GM12878 (cell line): ENCODE measurements around the gene BCKDK. TPM values are rescaled to one million over a fixed set of nuclear protein-coding genes. Genes with fewer than 3 reads are reported as not detected.

Experiments
- ATAC-seq: fragments of 200-7000 bp; cut with Tn5 transposase; 3 replicates; pipeline ENCODE4 v1.9.1; 2020; ENCODE audit warnings: mild to moderate bottlenecking, moderate library complexity
- BruUV-seq: library from RNA; stranded (reverse); fragments of 400-500 nt; replicated peaks from 2 replicates; lab custom pipeline; 2021; lab: Mats Ljungman, UMichigan
- CTCF ChIA-PET: fragments of 300-600 bp; sonication (Branson Sonifier 250); formaldehyde crosslinking; extraction: SDS; loops from one replicate; lab custom pipeline; 2021; ENCODE audit warnings: inconsistent platforms; lab: Yijun Ruan, JAX
- POLR2A ChIA-PET: fragments of 350-600 bp; formaldehyde crosslinking; extraction: SDS; loops from one replicate; lab custom pipeline; 2021; ENCODE audit warnings: inconsistent platforms; lab: Charles Lee
- RAD21 ChIA-PET: fragments of 300-600 bp; sonication (Branson Sonifier 250); formaldehyde crosslinking; loops from one replicate; lab custom pipeline; 2023; ENCODE audit warnings: antibody characterized with exemption; ENCODE audit not compliant: unreplicated experiment; lab: Charles Lee
- SMC1A ChIA-PET: fragments of 300-600 bp; sonication (Branson Sonifier 250); formaldehyde crosslinking; loops from one replicate; lab custom pipeline; 2023; ENCODE audit not compliant: unreplicated experiment, uncharacterized antibody; lab: Charles Lee
- DNase-seq: peaks from one replicate; pipeline ENCODE4 v3.0.0-alpha.2; 2011; ENCODE audit warnings: low read depth, low spot score
- FAIRE-seq: peaks from 3 replicates; lab custom pipeline; 2011; peaks lifted over from hg19 to GRCh38; lab: Jason Lieb, UNC
- H2AFZ ChIP-seq: 2 replicates; pipeline ENCODE4 v1.6.0; 2011; ENCODE audit warnings: low read depth, low read length, control low read depth; ENCODE audit not compliant: control insufficient read depth
- H3K27ac ChIP-seq: 2 replicates; pipeline ENCODE4 v1.5.1; 2011; ENCODE audit warnings: control low read depth; ENCODE audit not compliant: control insufficient read depth, insufficient read depth
- H3K27me3 ChIP-seq, 2 experiments: replicated peaks in 1 of 2; 2 replicates each; pipeline versions ENCODE4 v1.6.0 to v1.6.1; 2011; ENCODE audit warnings: low read length in 1 of 2; ENCODE audit not compliant: control insufficient read depth in 2 of 2, insufficient read depth in 2 of 2
- H3K36me3 ChIP-seq, 2 experiments: 2 replicates each; pipeline ENCODE4 v1.5.1; 2011; ENCODE audit warnings: low read length in 1 of 2; ENCODE audit not compliant: control insufficient read depth in 2 of 2, insufficient read depth in 2 of 2
- H3K4me1 ChIP-seq: 2 replicates; pipeline ENCODE4 v1.6.1; 2011; ENCODE audit warnings: mild to moderate bottlenecking, low read length, moderate library complexity, mixed read lengths; ENCODE audit not compliant: control insufficient read depth, insufficient read depth
- H3K4me2 ChIP-seq: 2 replicates; pipeline ENCODE4 v1.6.0; 2011; ENCODE audit warnings: control low read depth; ENCODE audit not compliant: control insufficient read depth, insufficient read depth
- H3K4me3 ChIP-seq: fragments of 200-600 bp; sonication (generic); 2 replicates; pipeline ENCODE4 v1.5.1; 2016
- H3K79me2 ChIP-seq: 2 replicates; pipeline ENCODE4 v1.6.0; 2011; ENCODE audit warnings: low read length; ENCODE audit not compliant: control insufficient read depth, insufficient read depth
- H3K9ac ChIP-seq: 2 replicates; pipeline ENCODE4 v1.8.0; 2011; ENCODE audit warnings: low read length, control low read depth, mixed read lengths; ENCODE audit not compliant: control insufficient read depth, insufficient read depth
- H3K9me3 ChIP-seq: replicated peaks from 3 replicates; pipeline ENCODE4 v1.5.1; 2011; ENCODE audit warnings: mild to moderate bottlenecking, low read length; ENCODE audit not compliant: control insufficient read depth, insufficient read depth
- H4K20me1 ChIP-seq: 2 replicates; pipeline ENCODE4 v1.6.0; 2011; ENCODE audit not compliant: control insufficient read depth, insufficient read depth
- CBFB ChIP-seq: IDR thresholded peaks from 2 replicates; pipeline ENCODE4 v1.6.1; 2016; ENCODE audit warnings: antibody characterized with exemption, low read depth
- HDGF ChIP-seq: fragments of 450-650 bp; IDR thresholded peaks from 2 replicates; pipeline ENCODE4 v1.6.1; 2016; ENCODE audit warnings: antibody characterized with exemption
- JUND ChIP-seq: IDR thresholded peaks from 2 replicates; pipeline ENCODE4 v1.6.1; 2012; ENCODE audit warnings: low read depth, mild to moderate bottlenecking, low read length, improper control_type of control experiment, moderate library complexity
- NR2C2 ChIP-seq: IDR thresholded peaks from 2 replicates; pipeline ENCODE4 v1.6.1; 2011; ENCODE audit warnings: borderline replicate concordance, low read depth; ENCODE audit not compliant: control insufficient read depth, insufficient read length
- SIN3A ChIP-seq: IDR thresholded peaks from 2 replicates; pipeline ENCODE4 v1.6.1; 2012; ENCODE audit warnings: low read depth, low read length, improper control_type of control experiment
- WGBS: methylation state at CpG from one replicate; pipeline ENCODE4 v1.1.6; 2016; ENCODE audit warnings: low lambda C conversion rate; ENCODE audit not compliant: insufficient replicate concordance, insufficient coverage; ENCODE audit errors: missing lambda C conversion rate; 5-methylcytosine and 5-hydroxymethylcytosine counted together
- in situ Hi-C: fragments of 300-500 bp; cut with MboI; formaldehyde crosslinking; loops from 9 replicates; pipeline ENCODE4 v1.14.3; 2018; ENCODE audit warnings: mixed read lengths
- intact Hi-C: fragments of 100-400 bp; cut with micrococcal nuclease; formaldehyde crosslinking; loops from one replicate; pipeline ENCODE4 v1.14.2; 2022; ENCODE audit not compliant: unreplicated experiment
- polyA plus RNA-seq, 11 experiments: library from polyadenylated mRNA; depleted of rRNA in 4 of 11; unstranded in 6 of 11; stranded (reverse) in 5 of 11; fragments of >200 nt; fragmentation: Nextera tagmentation in 4 of 11; fragmentation: Illumina TruSeq in 1 of 11; extraction: Ambion mirVana in 4 of 11; extraction: Trizol in 1 of 11; gene quantifications; 1 replicate in 1 of 11; 2 replicates in 10 of 11; pipeline versions ENCODE4 v1.2.1 to v1.2.3, GENCODE V29; 2011 to 2016; ENCODE audit warnings: inconsistent platforms in 2 of 11, missing spikeins in 2 of 11, low read depth in 1 of 11
- total RNA-seq, 4 experiments: library from RNA; depleted of rRNA in 3 of 4; stranded (reverse); fragments of >200 nt in 3 of 4; fragmentation: Illumina TruSeq in 1 of 4; extraction: Trizol in 1 of 4; gene quantifications; 2 replicates each; pipeline versions ENCODE4 v1.2.1 to v1.2.3, GENCODE V29; 2013 to 2021
- TF ChIP-seq, protein P1 (sequence below): fragments of 150-350 bp; IDR thresholded peaks from 2 replicates; pipeline ENCODE4 v1.6.1; 2016; ENCODE audit warnings: low read depth, low read length
- TF ChIP-seq, protein P2 (sequence below): fragments of 450-650 bp; IDR thresholded peaks from 2 replicates; pipeline ENCODE4 v1.6.1; 2017; ENCODE audit warnings: low read depth, mild to moderate bottlenecking, moderate library complexity

Gene BCKDK
- total and polyA plus RNA-seq, 10 of the 15 experiments (the other 5 are each of a cell fraction or from before 2014, with no cell fraction given) = 0.68 to 56.6 (median 32.8) TPM

- BruUV-seq = no TSS peak
- ChIA-PET POLR2A (interaction anchor here (0.6 kb wide), 1 partner anchor 44 kb away, joined by 3 read pairs; the partner anchor contains the start of gene FUS), RAD21 (interaction anchor here (0.6 kb wide), 1 partner anchor 66 kb away, joined by 3 read pairs; no protein-coding TSS in a partner anchor), SMC1A (interaction anchor here (1.0 kb wide), 2 partner anchors 15 to 90 kb away, joined by 3 read pairs; no protein-coding TSS in a partner anchor), CTCF (no interaction called here)
- Histone ChIP-seq H3K4me1 (no peaks in the 10 kb centered on the region), H3K4me3 (no peak within 1 kb of the TSS), H3K27ac (no peak within 1 kb of the TSS), H3K36me3 (no peaks in the 10 kb centered on the region), H3K79me2 (no peaks in the 10 kb centered on the region), H3K9me3 (no peaks in the 10 kb centered on the region), H3K4me2 (no peak within 1 kb of the TSS), H3K9ac (no peak within 1 kb of the TSS), H3K27me3 (no peaks in the 10 kb centered on the region), H2AFZ (no peak within 1 kb of the TSS), H4K20me1 (no peaks in the 10 kb centered on the region)
- intact Hi-C loops = no loop called here
- TF ChIP-seq, protein P1, sequence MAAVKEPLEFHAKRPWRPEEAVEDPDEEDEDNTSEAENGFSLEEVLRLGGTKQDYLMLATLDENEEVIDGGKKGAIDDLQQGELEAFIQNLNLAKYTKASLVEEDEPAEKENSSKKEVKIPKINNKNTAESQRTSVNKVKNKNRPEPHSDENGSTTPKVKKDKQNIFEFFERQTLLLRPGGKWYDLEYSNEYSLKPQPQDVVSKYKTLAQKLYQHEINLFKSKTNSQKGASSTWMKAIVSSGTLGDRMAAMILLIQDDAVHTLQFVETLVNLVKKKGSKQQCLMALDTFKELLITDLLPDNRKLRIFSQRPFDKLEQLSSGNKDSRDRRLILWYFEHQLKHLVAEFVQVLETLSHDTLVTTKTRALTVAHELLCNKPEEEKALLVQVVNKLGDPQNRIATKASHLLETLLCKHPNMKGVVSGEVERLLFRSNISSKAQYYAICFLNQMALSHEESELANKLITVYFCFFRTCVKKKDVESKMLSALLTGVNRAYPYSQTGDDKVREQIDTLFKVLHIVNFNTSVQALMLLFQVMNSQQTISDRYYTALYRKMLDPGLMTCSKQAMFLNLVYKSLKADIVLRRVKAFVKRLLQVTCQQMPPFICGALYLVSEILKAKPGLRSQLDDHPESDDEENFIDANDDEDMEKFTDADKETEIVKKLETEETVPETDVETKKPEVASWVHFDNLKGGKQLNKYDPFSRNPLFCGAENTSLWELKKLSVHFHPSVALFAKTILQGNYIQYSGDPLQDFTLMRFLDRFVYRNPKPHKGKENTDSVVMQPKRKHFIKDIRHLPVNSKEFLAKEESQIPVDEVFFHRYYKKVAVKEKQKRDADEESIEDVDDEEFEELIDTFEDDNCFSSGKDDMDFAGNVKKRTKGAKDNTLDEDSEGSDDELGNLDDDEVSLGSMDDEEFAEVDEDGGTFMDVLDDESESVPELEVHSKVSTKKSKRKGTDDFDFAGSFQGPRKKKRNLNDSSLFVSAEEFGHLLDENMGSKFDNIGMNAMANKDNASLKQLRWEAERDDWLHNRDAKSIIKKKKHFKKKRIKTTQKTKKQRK = no peak
- TF ChIP-seq HDGF = no peak
- TF ChIP-seq JUND = no peak
- no peak for TF ChIP-seq SIN3A
- TF ChIP-seq, protein P2, sequence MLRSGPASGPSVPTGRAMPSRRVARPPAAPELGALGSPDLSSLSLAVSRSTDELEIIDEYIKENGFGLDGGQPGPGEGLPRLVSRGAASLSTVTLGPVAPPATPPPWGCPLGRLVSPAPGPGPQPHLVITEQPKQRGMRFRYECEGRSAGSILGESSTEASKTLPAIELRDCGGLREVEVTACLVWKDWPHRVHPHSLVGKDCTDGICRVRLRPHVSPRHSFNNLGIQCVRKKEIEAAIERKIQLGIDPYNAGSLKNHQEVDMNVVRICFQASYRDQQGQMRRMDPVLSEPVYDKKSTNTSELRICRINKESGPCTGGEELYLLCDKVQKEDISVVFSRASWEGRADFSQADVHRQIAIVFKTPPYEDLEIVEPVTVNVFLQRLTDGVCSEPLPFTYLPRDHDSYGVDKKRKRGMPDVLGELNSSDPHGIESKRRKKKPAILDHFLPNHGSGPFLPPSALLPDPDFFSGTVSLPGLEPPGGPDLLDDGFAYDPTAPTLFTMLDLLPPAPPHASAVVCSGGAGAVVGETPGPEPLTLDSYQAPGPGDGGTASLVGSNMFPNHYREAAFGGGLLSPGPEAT = no peak
- TF ChIP-seq CBFB = no peak
- TF ChIP-seq NR2C2 = peak; percentile 37
- DNase-seq = no peak
- FAIRE-seq = no peak
- no peak for ATAC-seq
- in situ Hi-C loops = no loop called here
- WGBS = 60% methylated on average over 22 of the region's 22 CpGs
Measured at GRCh38 chr16:31135535-31136286, 27.5 kb downstream of the BCKDK start, which contains the start of gene PRSS8. Gene PRSS8 (minus strand): TSS chr16:31135727. CDS start chr16:31135498, 229 bp downstream.
